Natural killer cell (primary cell): ENCODE measurements around the gene PNMA6F. TPM values are rescaled to one million over a fixed set of nuclear protein-coding genes. Genes with fewer than 3 reads are reported as not detected.
"Not testable (repeated sequence)": the region's sequence is repeated elsewhere in the genome, so short reads cannot be mapped to it uniquely, and the experiment has no call there.

ENCODE experiments used
- ATAC-seq, 3 donors: fragments of 150-1000 bp in 2 of 3; fragments of 200-7000 bp in 1 of 3; cut with Tn5 transposase; 1 replicate in 1 of 3; 2 replicates in 2 of 3; pipeline ENCODE4 v1.10.0; 2021; ENCODE audit warnings: mild to moderate bottlenecking in 2 of 3, moderate library complexity in 2 of 3
- DNase-seq, 2 donors: peaks; one replicate each; pipeline versions ENCODE4 v3.0.0 to v3.0.0-alpha.2; 2013 to 2021; ENCODE audit warnings: mixed read lengths in 1 of 2
- H3K27ac ChIP-seq: one replicate; pipeline ENCODE4 v1.5.1; 2013; ENCODE audit warnings: mild to moderate bottlenecking, low read length
- H3K27me3 ChIP-seq: one replicate; pipeline ENCODE4 v1.6.1; 2013; ENCODE audit warnings: low read length; ENCODE audit not compliant: control insufficient read depth, insufficient read depth
- H3K36me3 ChIP-seq: one replicate; pipeline ENCODE4 v1.6.1; 2013; ENCODE audit warnings: low read length; ENCODE audit not compliant: control insufficient read depth, insufficient read depth
- H3K4me1 ChIP-seq: one replicate; pipeline ENCODE4 v1.6.1; 2013; ENCODE audit warnings: low read length; ENCODE audit not compliant: control insufficient read depth, insufficient read depth
- H3K4me3 ChIP-seq: one replicate; pipeline ENCODE4 v1.5.1; 2013; ENCODE audit warnings: low read length
- H3K9me3 ChIP-seq: one replicate; pipeline ENCODE4 v1.6.1; 2013; ENCODE audit warnings: low read length; ENCODE audit not compliant: control insufficient read depth, insufficient read depth
- H3K27ac Mint-ChIP-seq, 2 donors: one replicate each; pipeline ENCODE4 v1.8.0; 2022; ENCODE audit warnings: mild to moderate bottlenecking in 2 of 2, mixed read lengths in 2 of 2, moderate library complexity in 1 of 2
- H3K27me3 Mint-ChIP-seq, 2 donors: one replicate each; pipeline ENCODE4 v1.8.0; 2022; ENCODE audit warnings: low read depth in 2 of 2, mixed read lengths in 2 of 2
- H3K36me3 Mint-ChIP-seq: one replicate; pipeline ENCODE4 v1.8.0; 2022; ENCODE audit warnings: mixed read lengths
- H3K4me1 Mint-ChIP-seq, 2 donors: one replicate each; pipeline ENCODE4 v1.8.0; 2022; ENCODE audit warnings: mixed read lengths in 2 of 2
- H3K4me3 Mint-ChIP-seq: one replicate; pipeline ENCODE4 v1.8.0; 2022; ENCODE audit warnings: mild to moderate bottlenecking, moderate library complexity, mixed read lengths
- H3K9me3 Mint-ChIP-seq, 2 donors: one replicate each; pipeline ENCODE4 v1.8.0; 2022; ENCODE audit warnings: mixed read lengths in 2 of 2
- WGBS: methylation state at CpG from one replicate; pipeline ENCODE4 v1.1.7; 2013; ENCODE audit warnings: missing lambda C conversion rate; ENCODE audit not compliant: insufficient coverage; 5-methylcytosine and 5-hydroxymethylcytosine counted together
- intact Hi-C: fragments of 100-400 bp; cut with micrococcal nuclease; formaldehyde crosslinking; loops from one replicate; pipeline ENCODE4 v1.14.2; 2022
- total RNA-seq, 4 donors: library from RNA; stranded (reverse); fragments of 120-200 nt in 1 of 4; gene quantifications; one replicate each; pipeline versions ENCODE4 v1.2.3 to v1.2.4, GENCODE V29; 2013 to 2022
- TF ChIP-seq, protein P1 (sequence below): fragments of 200-600 bp; IDR thresholded peaks from one replicate; pipeline ENCODE4 v1.8.0; 2022; ENCODE audit warnings: antibody characterized with exemption

The PNMA6F gene
- total RNA-seq, 3 donors from 2014 or later (not counting 1 experiment from before 2014, with no cell fraction given): not detected

DNA sequence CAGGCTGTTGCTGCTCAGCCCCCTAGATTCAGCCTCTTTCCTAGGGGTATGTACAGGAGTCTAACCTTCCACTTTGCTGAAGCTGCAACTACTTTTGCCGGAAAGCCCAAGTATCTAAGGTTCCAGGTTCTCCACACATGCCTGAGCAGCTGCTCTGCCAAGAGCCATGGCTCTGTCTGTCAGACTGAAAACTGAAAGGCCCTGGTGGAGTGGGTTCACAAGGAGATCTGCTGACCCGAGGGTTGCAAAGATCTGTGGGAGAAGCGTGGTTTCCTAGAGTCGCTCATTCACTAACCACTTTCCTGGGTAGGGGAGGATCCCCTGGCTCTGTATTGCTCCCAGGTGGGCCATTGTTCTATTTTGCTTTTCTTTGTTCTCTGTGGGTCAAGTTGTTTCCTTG lies 6.0 kb upstream of the PNMA6F start:
- Mint-ChIP-seq H3K27me3 (peaks cover 33 to 71% of the 10 kb centered on the region in 2 donors), H3K9me3 (no peaks in the 10 kb centered on the region), H3K36me3 (no peaks in the 10 kb centered on the region), H3K27ac (no peak overlapping the region), H3K4me3 (no peak overlapping the region), H3K4me1 (no peaks in the 10 kb centered on the region)
- Histone ChIP-seq H3K27ac (no peak overlapping the region), H3K4me3 (no peak overlapping the region), H3K27me3 (no peaks in the 10 kb centered on the region), H3K9me3 (no peaks in the 10 kb centered on the region), H3K36me3 (no peaks in the 10 kb centered on the region), H3K4me1 (no peaks in the 10 kb centered on the region)
- WGBS: 50% methylated on average over 2 of the region's 4 CpGs
- intact Hi-C loops: no loop called here
- TF ChIP-seq, protein P1, sequence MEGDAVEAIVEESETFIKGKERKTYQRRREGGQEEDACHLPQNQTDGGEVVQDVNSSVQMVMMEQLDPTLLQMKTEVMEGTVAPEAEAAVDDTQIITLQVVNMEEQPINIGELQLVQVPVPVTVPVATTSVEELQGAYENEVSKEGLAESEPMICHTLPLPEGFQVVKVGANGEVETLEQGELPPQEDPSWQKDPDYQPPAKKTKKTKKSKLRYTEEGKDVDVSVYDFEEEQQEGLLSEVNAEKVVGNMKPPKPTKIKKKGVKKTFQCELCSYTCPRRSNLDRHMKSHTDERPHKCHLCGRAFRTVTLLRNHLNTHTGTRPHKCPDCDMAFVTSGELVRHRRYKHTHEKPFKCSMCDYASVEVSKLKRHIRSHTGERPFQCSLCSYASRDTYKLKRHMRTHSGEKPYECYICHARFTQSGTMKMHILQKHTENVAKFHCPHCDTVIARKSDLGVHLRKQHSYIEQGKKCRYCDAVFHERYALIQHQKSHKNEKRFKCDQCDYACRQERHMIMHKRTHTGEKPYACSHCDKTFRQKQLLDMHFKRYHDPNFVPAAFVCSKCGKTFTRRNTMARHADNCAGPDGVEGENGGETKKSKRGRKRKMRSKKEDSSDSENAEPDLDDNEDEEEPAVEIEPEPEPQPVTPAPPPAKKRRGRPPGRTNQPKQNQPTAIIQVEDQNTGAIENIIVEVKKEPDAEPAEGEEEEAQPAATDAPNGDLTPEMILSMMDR: no peak
- no peak for ATAC-seq
- DNase-seq: no peak

DNA sequence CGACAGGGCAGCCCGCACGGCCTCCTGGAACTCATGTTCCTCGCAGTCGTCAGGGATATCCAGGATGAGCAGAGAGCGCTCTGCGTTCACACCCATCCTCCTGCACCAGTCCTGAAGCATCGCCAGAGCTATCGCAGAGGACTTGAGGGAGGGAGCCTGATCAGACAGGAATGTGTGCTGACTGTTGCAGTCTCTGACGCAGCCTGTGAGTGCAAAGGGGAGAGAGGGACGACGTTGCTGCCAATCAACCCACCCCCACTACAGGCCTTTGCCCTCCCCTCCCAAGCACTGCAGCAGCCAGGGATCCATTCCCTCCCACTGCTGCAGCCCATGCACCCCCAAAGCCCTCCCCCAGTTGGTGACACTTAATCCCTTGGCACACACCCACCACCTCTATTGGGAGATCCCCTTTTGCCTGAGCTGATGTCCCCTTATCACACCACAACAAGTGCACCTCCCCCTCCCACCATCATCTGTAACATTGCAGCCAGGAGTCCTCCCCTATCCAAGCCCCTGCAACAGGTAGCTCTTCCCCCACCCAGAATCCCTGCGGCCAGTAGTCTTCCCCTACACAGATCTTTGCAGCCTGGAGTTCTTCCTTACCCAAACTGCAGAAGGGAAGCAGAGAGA lies 897 bp downstream of the PNMA6F start:
- H3K4me1 ChIP-seq: no peaks in the 10 kb centered on the region
- WGBS: 22% methylated on average over 1 of the region's 13 CpGs
- Mint-ChIP-seq H3K36me3 (no peaks in the 10 kb centered on the region), H3K27ac (no peak overlapping the region), H3K9me3 (no peaks in the 10 kb centered on the region), H3K4me1 (no peaks in the 10 kb centered on the region), H3K4me3 (no peak overlapping the region), H3K27me3 (peaks cover 14 to 30% of the 10 kb centered on the region in 2 donors)
- H3K36me3 ChIP-seq: no peaks in the 10 kb centered on the region
- no peaks in the 10 kb centered on the region for H3K9me3 ChIP-seq
- peaks cover 2% of the 10 kb centered on the region for H3K27me3 ChIP-seq
- intact Hi-C loops: no loop called here
- TF ChIP-seq, protein P1: no peak
- DNase-seq (no peak), ATAC-seq (no peak)
- H3K27ac ChIP-seq: no peak overlapping the region
- H3K4me3 ChIP-seq: no peak overlapping the region

DNA sequence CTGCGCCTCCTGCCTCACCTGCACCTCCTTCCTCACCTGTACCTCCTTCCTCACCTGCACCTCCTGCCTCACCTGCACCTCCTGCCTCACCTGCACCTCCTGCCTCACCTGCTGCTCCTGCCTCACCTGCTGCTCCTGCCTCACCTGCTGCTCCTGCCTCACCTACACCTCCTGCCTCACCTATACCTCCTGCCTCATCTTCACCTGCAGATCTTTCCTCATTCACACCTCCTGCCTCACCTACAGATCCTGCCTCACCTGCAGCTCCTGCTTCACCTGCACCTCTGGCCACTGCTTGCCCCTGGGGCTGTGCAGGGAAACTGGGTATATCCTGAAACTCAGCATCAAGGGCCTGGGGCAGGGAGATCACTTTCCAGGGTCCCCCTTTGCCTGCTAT lies 1.5 kb downstream of the PNMA6F start:
- H3K27me3 ChIP-seq, H3K4me3 ChIP-seq, H3K4me3 Mint-ChIP-seq, H3K27ac Mint-ChIP-seq, DNase-seq, H3K4me1 Mint-ChIP-seq, H3K36me3 ChIP-seq, H3K9me3 Mint-ChIP-seq, H3K27ac ChIP-seq, ATAC-seq, intact Hi-C loops, H3K36me3 Mint-ChIP-seq, H3K9me3 ChIP-seq, H3K4me1 ChIP-seq: not testable (repeated sequence)
- H3K27me3 Mint-ChIP-seq: peaks cover 11 to 24% of the 10 kb centered on the region in 2 donors
- WGBS: 89% methylated on average over 1 of the region's 1 CpG

DNA sequence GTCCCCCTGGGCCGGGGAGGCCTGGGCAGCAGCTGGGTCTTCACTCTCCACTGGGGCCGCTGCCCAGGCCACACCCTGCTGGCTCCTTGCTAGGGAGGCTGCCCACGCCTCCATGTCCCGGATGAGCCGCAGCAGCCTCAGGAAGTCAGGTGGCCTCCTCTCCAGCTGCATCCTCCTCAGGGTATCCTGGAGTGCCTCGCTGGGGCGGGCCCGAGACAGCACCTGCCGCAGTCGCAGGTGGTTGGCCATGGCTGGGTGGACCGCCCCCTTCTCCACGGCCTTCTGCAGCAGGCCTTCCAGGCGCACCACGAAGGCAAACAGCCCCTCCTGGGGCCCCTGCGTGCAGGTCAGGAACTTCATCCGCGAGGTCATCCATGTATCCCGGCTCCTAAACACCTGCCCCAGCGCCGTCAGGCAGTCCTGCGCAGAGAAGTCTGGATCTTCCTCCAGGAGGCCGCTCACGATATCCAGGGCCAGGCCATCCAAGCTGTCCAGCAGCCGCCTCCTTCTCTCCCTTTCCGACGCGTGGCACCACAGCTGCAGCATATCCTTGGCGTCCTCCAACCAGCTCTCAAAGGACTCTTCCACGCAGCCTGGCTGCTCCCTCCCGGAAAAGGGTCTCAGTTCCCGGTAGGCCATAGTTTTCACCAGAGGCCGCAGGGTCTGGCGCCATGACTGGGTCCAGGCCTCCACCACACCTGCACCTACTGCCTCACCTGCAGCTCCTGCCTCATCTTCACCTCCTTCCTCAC lies 2.1 kb downstream of the PNMA6F start:
- no peak overlapping the region for H3K4me3 Mint-ChIP-seq
- Histone ChIP-seq H3K9me3 (no peaks in the 10 kb centered on the region), H3K36me3 (no peaks in the 10 kb centered on the region), H3K4me3 (no peak overlapping the region), H3K4me1 (no peaks in the 10 kb centered on the region), H3K27ac (no peak overlapping the region), H3K27me3 (peaks cover 2% of the 10 kb centered on the region)
- H3K9me3 Mint-ChIP-seq: no peaks in the 10 kb centered on the region
- 85% methylated on average over 33 of the region's 33 CpGs for WGBS
- no peaks in the 10 kb centered on the region for H3K36me3 Mint-ChIP-seq
- intact Hi-C loops: no loop called here
- H3K27me3 Mint-ChIP-seq: peaks cover 7 to 18% of the 10 kb centered on the region in 2 donors
- DNase-seq (no peak), ATAC-seq (no peak)
- TF ChIP-seq, protein P1: no peak
- no peak overlapping the region for H3K27ac Mint-ChIP-seq
- no peaks in the 10 kb centered on the region for H3K4me1 Mint-ChIP-seq
